IMR-90 (cell line): ENCODE measurements around the gene DYNLT2.

Source experiments
- BHLHE40 ChIP-seq: fragments of 150-350 bp; IDR thresholded peaks from 2 replicates; pipeline ENCODE4 v1.6.1; 2016; ENCODE audit warnings: mild to moderate bottlenecking, low read depth, low read length
- CEBPB ChIP-seq: IDR thresholded peaks from 2 replicates; pipeline ENCODE4 v1.6.1; 2012; ENCODE audit warnings: low read depth, low read length, improper control_type of control experiment
- MAFK ChIP-seq: IDR thresholded peaks from 2 replicates; pipeline ENCODE4 v1.6.1; 2012; ENCODE audit warnings: low read depth, low read length, improper control_type of control experiment
- MAZ ChIP-seq: IDR thresholded peaks from 2 replicates; pipeline ENCODE4 v1.6.1; 2012; ENCODE audit warnings: low read depth, mild to moderate bottlenecking, low read length, improper control_type of control experiment, moderate library complexity, borderline replicate concordance
- MXI1 ChIP-seq: IDR thresholded peaks from 2 replicates; pipeline ENCODE4 v1.6.1; 2012; ENCODE audit warnings: low read depth, mild to moderate bottlenecking, low read length, moderate library complexity, borderline replicate concordance
- POLR2A ChIP-seq: IDR thresholded peaks from 2 replicates; pipeline ENCODE4 v1.6.1; 2012; ENCODE audit warnings: mild to moderate bottlenecking, low read depth, low read length
- RAD21 ChIP-seq: IDR thresholded peaks from 2 replicates; pipeline ENCODE4 v1.6.1; 2012; ENCODE audit warnings: low read length, improper control_type of control experiment
- RCOR1 ChIP-seq: IDR thresholded peaks from 2 replicates; pipeline ENCODE4 v1.6.1; 2012; ENCODE audit warnings: mild to moderate bottlenecking, low read length, improper control_type of control experiment; ENCODE audit not compliant: insufficient replicate concordance
- RFX5 ChIP-seq: IDR thresholded peaks from 2 replicates; pipeline ENCODE4 v1.8.0; 2012; ENCODE audit warnings: low read depth, mild to moderate bottlenecking, low read length, moderate library complexity
- TF ChIP-seq, protein P1 (sequence below): conservative IDR thresholded peaks from 2 replicates; pipeline ENCODE4 v1.5.1; 2012; ENCODE audit warnings: mild to moderate bottlenecking, low read depth, low read length, improper control_type of control experiment
- TF ChIP-seq, protein P2 (sequence below): fragments of 150-350 bp; IDR thresholded peaks from 2 replicates; pipeline ENCODE4 v1.6.1; 2017; ENCODE audit warnings: mild to moderate bottlenecking, antibody characterized with exemption, low read length, low read depth

DNA sequence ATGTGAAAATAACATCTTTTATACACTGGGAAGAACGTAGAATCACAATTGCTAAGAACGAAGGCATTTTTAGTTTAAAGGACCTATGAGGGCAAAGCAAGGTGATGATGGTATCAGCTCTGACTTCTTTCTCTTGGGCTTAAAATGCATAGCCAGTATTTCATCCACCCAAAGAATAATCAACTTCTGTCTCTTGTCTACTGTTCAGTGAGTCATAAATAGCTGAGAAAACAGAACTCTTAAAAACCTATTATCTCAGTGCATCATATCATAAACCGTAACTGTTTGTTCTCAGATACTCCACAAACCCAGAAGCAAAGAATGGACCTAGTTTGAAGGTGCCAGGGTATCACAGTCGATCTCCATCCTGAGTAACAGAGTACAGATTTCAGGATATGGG is 32.3 kb downstream of the DYNLT2 start:
- TF ChIP-seq, protein P1, sequence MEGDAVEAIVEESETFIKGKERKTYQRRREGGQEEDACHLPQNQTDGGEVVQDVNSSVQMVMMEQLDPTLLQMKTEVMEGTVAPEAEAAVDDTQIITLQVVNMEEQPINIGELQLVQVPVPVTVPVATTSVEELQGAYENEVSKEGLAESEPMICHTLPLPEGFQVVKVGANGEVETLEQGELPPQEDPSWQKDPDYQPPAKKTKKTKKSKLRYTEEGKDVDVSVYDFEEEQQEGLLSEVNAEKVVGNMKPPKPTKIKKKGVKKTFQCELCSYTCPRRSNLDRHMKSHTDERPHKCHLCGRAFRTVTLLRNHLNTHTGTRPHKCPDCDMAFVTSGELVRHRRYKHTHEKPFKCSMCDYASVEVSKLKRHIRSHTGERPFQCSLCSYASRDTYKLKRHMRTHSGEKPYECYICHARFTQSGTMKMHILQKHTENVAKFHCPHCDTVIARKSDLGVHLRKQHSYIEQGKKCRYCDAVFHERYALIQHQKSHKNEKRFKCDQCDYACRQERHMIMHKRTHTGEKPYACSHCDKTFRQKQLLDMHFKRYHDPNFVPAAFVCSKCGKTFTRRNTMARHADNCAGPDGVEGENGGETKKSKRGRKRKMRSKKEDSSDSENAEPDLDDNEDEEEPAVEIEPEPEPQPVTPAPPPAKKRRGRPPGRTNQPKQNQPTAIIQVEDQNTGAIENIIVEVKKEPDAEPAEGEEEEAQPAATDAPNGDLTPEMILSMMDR: no peak
- TF ChIP-seq CEBPB (no peak), POLR2A (no peak), MAZ (no peak), BHLHE40 (no peak), RFX5 (no peak), RAD21 (no peak), MXI1 (no peak), MAFK (no peak), RCOR1 (no peak)
- TF ChIP-seq, protein P2, sequence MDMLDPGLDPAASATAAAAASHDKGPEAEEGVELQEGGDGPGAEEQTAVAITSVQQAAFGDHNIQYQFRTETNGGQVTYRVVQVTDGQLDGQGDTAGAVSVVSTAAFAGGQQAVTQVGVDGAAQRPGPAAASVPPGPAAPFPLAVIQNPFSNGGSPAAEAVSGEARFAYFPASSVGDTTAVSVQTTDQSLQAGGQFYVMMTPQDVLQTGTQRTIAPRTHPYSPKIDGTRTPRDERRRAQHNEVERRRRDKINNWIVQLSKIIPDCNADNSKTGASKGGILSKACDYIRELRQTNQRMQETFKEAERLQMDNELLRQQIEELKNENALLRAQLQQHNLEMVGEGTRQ: no peak
